Ascending aorta (tissue), 2 donors: ENCODE results near the gene OR2H1. TPM values are rescaled to one million over a fixed set of nuclear protein-coding genes. Genes with fewer than 3 reads are reported as not detected.

ENCODE experiments used
- DNase-seq, 2 donors: peaks; one replicate each; pipeline ENCODE4 v3.0.0-alpha.2; 2019; ENCODE audit warnings: low spot score in 2 of 2
- H3K27ac ChIP-seq, 2 donors: fragments of 200-600 bp; sonication (generic); one replicate each; pipeline ENCODE4 v1.5.1; 2016 to 2017; ENCODE audit warnings: mild to moderate bottlenecking in 1 of 2
- H3K27me3 ChIP-seq: fragments of 200-600 bp; sonication (generic); one replicate; pipeline ENCODE4 v1.5.1; 2017
- H3K36me3 ChIP-seq, 2 donors: fragments of 200-600 bp; sonication (generic); one replicate each; pipeline ENCODE4 v1.5.1; 2016
- H3K4me1 ChIP-seq, 2 donors: fragments of 200-600 bp; sonication (generic); one replicate each; pipeline ENCODE4 v1.5.1; 2016 to 2017; ENCODE audit warnings: mild to moderate bottlenecking in 1 of 2
- H3K4me3 ChIP-seq, 2 donors: fragments of 200-600 bp; sonication (generic); one replicate each; pipeline ENCODE4 v1.5.1; 2016 to 2017; ENCODE audit warnings: mild to moderate bottlenecking in 1 of 2
- H3K9me3 ChIP-seq, 2 donors: fragments of 200-600 bp; sonication (generic); one replicate each; pipeline ENCODE4 v1.5.1; 2016
- intact Hi-C: fragments of 100-400 bp; cut with DNase I; formaldehyde crosslinking; loops from one replicate; pipeline ENCODE4 v1.15.1; 2023
- total RNA-seq: library from RNA; depleted of rRNA; stranded (reverse); fragments of >200 nt; gene quantifications from one replicate; pipeline ENCODE4 v1.1.0, GENCODE V29; 2016
- TF ChIP-seq, protein P1 (sequence below), 3 experiments: fragments of 200-600 bp in 2 of 3; fragments of 450-650 bp in 1 of 3; sonication (generic) in 2 of 3; IDR thresholded peaks; one replicate each; pipeline ENCODE4 v1.5.1; 2016 to 2019; ENCODE audit warnings: antibody characterized with exemption in 3 of 3, mild to moderate bottlenecking in 1 of 3, moderate library complexity in 1 of 3

Gene OR2H1
- total RNA-seq, 1 donor from 2014 or later: not detected

DNA sequence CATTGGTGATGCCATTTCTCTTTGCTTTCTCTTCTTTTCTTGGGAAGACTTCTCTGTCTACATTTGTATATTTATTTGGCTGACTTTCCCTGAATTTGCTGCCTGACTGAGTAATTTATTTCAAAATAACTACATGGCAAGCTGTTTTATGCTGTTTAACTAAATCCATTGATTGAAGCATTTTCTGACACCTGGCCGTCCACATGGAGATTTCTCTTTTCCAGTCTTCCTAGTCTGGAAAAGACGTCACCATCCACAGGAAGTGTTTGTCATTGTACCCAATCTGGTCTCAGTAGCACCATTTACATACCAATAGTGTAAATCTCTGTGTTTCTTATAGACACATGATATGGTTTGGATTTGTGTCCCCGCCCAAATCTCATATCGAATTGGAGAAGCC is 40.0 kb downstream of the OR2H1 start:
- no peaks in the 10 kb centered on the region for H3K4me1 ChIP-seq
- no peaks in the 10 kb centered on the region for H3K9me3 ChIP-seq
- no peak overlapping the region for H3K27ac ChIP-seq
- TF ChIP-seq, protein P1, sequence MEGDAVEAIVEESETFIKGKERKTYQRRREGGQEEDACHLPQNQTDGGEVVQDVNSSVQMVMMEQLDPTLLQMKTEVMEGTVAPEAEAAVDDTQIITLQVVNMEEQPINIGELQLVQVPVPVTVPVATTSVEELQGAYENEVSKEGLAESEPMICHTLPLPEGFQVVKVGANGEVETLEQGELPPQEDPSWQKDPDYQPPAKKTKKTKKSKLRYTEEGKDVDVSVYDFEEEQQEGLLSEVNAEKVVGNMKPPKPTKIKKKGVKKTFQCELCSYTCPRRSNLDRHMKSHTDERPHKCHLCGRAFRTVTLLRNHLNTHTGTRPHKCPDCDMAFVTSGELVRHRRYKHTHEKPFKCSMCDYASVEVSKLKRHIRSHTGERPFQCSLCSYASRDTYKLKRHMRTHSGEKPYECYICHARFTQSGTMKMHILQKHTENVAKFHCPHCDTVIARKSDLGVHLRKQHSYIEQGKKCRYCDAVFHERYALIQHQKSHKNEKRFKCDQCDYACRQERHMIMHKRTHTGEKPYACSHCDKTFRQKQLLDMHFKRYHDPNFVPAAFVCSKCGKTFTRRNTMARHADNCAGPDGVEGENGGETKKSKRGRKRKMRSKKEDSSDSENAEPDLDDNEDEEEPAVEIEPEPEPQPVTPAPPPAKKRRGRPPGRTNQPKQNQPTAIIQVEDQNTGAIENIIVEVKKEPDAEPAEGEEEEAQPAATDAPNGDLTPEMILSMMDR (IDR thresholded peaks at IDR 0.05): no peak
- H3K4me3 ChIP-seq: no peak overlapping the region
- no peak for DNase-seq
- intact Hi-C loops: no loop called here
- no peaks in the 10 kb centered on the region for H3K36me3 ChIP-seq
- no peaks in the 10 kb centered on the region for H3K27me3 ChIP-seq

DNA sequence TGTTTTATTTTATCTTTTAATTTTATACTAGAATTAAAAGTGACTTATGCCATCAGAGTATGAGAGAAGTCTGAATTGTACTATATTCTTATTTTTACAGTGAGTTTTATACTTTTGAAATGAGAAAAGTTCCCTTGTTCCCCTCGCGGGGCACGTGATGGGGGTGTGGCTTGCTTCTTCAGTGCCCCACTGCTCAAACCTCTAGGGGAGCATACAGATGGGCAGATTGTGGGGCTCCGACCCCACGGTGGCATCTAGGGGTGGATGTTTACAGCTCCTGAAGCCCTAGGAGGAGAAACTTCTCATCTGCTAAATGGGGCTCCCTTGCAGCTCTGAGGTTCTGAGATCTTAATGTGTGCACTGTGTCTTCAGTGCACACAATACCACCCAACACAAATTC is 42.7 kb downstream of the OR2H1 start:
- TF ChIP-seq, protein P1 (IDR thresholded peaks at IDR 0.05): no peak
- Histone ChIP-seq H3K4me1 (no peaks in the 10 kb centered on the region), H3K4me3 (no peak overlapping the region), H3K9me3 (no peaks in the 10 kb centered on the region), H3K27me3 (no peaks in the 10 kb centered on the region), H3K36me3 (no peaks in the 10 kb centered on the region), H3K27ac (no peak overlapping the region)
- DNase-seq: no peak
- intact Hi-C loops: no loop called here

DNA sequence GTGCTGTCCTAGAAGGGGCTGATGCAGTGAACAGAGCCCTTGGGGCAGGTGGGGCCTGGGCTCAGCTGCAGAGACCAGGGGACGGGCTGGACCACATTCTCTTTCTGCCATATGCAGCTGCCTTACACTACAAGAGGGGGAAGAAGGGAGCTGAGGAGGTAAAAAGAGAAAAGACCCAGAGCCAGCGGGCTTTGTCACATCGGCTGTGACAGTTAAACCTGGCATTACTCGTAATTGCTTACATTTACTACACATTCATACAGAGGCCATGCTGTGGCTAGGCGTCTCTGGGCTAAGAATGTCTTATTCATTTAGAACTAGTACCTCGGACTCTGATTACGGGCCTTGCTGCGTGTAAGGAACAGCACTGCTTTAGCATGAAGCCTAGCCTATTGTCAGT is 43.6 kb downstream of the OR2H1 start:
- DNase-seq: no peak
- intact Hi-C loops: no loop called here
- H3K27ac ChIP-seq: no peak overlapping the region

DNA sequence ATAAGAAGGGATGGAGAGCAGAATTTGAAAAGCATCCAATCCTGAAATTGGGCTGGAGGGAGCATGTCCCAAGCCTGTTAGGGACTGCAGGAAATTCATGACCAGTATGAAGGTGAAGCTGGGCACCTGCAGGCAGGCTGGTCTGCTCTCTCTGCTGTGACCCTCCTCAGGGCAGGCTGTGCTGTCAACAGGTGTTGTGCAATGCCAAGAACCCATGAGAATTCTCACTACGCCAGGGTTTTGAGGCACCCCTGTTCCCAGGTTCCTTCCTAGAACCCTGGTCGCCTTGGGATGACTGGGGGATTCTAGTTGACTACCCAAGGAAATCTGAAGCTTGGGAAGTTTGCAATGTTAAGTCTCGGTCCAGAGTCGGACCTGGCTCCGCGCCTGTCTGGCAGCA is 44.2 kb downstream of the OR2H1 start:
- DNase-seq: no peak
- TF ChIP-seq, protein P1 (IDR thresholded peaks at IDR 0.05): no peak
- Histone ChIP-seq H3K4me3 (no peak overlapping the region), H3K36me3 (no peaks in the 10 kb centered on the region), H3K9me3 (no peaks in the 10 kb centered on the region), H3K27ac (no peak overlapping the region), H3K4me1 (no peaks in the 10 kb centered on the region), H3K27me3 (no peaks in the 10 kb centered on the region)
- intact Hi-C loops: no loop called here

More for the DNA sequence above, 43.6 kb downstream of the OR2H1 start:
- H3K27me3 ChIP-seq: no peaks in the 10 kb centered on the region
- no peaks in the 10 kb centered on the region for H3K9me3 ChIP-seq
- TF ChIP-seq, protein P1 (IDR thresholded peaks at IDR 0.05): no peak
- no peaks in the 10 kb centered on the region for H3K4me1 ChIP-seq
- H3K4me3 ChIP-seq: no peak overlapping the region
- H3K36me3 ChIP-seq: no peaks in the 10 kb centered on the region

DNA sequence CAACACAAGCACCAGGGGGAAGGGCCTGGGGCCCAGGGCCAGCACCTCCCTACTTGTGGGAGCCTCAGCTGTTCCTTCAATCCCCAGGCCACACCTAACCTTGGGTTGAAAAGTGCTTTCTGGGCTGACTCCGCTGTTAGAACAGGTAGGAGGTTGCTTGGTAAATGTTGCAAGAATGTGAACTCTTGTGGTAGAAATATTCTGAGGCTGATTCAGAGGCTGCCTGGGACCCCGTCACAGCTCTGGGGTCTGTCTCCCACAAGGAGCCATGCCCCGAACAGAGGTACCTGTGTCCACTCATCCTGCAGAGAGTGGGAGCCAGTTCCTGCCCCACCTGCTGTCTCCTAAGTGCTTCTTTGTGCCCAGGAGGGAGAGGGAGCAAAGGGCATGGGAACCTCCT is 45.2 kb downstream of the OR2H1 start:
- intact Hi-C loops: no loop called here
- no peak for DNase-seq

More for the DNA sequence above, 45.2 kb downstream of the OR2H1 start:
- no peaks in the 10 kb centered on the region for H3K9me3 ChIP-seq
- H3K36me3 ChIP-seq: no peaks in the 10 kb centered on the region
- no peak overlapping the region for H3K4me3 ChIP-seq
- TF ChIP-seq, protein P1 (IDR thresholded peaks at IDR 0.05): no peak
- no peak overlapping the region for H3K27ac ChIP-seq
- H3K27me3 ChIP-seq: no peaks in the 10 kb centered on the region
- no peaks in the 10 kb centered on the region for H3K4me1 ChIP-seq
